OCI-LY1 (cell line): Measurements from ENCODE around the gene XRN2.

ENCODE experiments used
- H2AFZ ChIP-seq: fragments of 200-600 bp; sonication (generic), shearing (Covaris generic); 2 replicates; pipeline ENCODE4 v1.6.0; 2014; ENCODE audit warnings: antibody characterized with exemption, mild to moderate bottlenecking, low read length
- H3F3A ChIP-seq: fragments of 200-600 bp; sonication (generic), shearing (Covaris generic); 2 replicates; pipeline ENCODE4 v1.6.0; 2014; ENCODE audit warnings: mild to moderate bottlenecking, antibody characterized with exemption, low read length, moderate library complexity; ENCODE audit not compliant: insufficient read depth
- H3K27ac ChIP-seq: fragments of 200-600 bp; sonication (generic); 2 replicates; pipeline ENCODE4 v1.5.1; 2014; ENCODE audit warnings: low read length, mixed run types, mild to moderate bottlenecking, low read depth; ENCODE audit not compliant: poor library complexity, severe bottlenecking
- H3K27me3 ChIP-seq: fragments of 200-600 bp; sonication (generic); 2 replicates; pipeline ENCODE4 v1.6.0; 2014; ENCODE audit warnings: antibody characterized with exemption, mild to moderate bottlenecking, low read length, moderate library complexity; ENCODE audit not compliant: insufficient read depth
- H3K36me3 ChIP-seq: fragments of 200-600 bp; sonication (generic); 2 replicates; pipeline ENCODE4 v1.6.1; 2014; ENCODE audit warnings: mild to moderate bottlenecking, antibody characterized with exemption, low read length, moderate library complexity, mixed read lengths; ENCODE audit not compliant: insufficient read depth
- H3K4me1 ChIP-seq: fragments of 200-600 bp; sonication (generic); 2 replicates; pipeline ENCODE4 v1.5.1; 2014; ENCODE audit warnings: mild to moderate bottlenecking, low read length, moderate library complexity; ENCODE audit not compliant: insufficient read depth, severe bottlenecking
- H3K4me2 ChIP-seq: fragments of 200-600 bp; sonication (generic), shearing (Covaris generic); 2 replicates; pipeline ENCODE4 v1.6.1; 2014; ENCODE audit warnings: low read length
- H3K4me3 ChIP-seq: fragments of 200-600 bp; sonication (generic); 2 replicates; pipeline ENCODE4 v1.5.1; 2014; ENCODE audit warnings: low read length, low read depth, mild to moderate bottlenecking, mixed read lengths; ENCODE audit not compliant: poor library complexity, severe bottlenecking
- H3K79me2 ChIP-seq: fragments of 200-600 bp; shearing (Covaris generic); 2 replicates; pipeline ENCODE4 v1.6.1; 2016; ENCODE audit warnings: mixed run types, low read length, mixed read lengths; ENCODE audit not compliant: insufficient read depth
- H3K9ac ChIP-seq: fragments of 200-600 bp; sonication (generic), shearing (Covaris generic); 2 replicates; pipeline ENCODE4 v1.6.1; 2014; ENCODE audit warnings: mild to moderate bottlenecking, low read length, mixed read lengths
- H3K9me2 ChIP-seq: fragments of 200-600 bp; sonication (generic), shearing (Covaris generic); 2 replicates; pipeline ENCODE4 v1.6.1; 2014; ENCODE audit warnings: low read depth, mild to moderate bottlenecking, low read length, mixed read lengths
- H3K9me3 ChIP-seq: fragments of 200-600 bp; shearing (Covaris generic); 2 replicates; pipeline ENCODE4 v1.6.1; 2014; ENCODE audit warnings: low read length, mixed read lengths
- H4K20me1 ChIP-seq: fragments of 200-600 bp; sonication (generic), shearing (Covaris generic); 2 replicates; pipeline ENCODE4 v1.6.0; 2016; ENCODE audit warnings: mild to moderate bottlenecking, low read length; ENCODE audit not compliant: insufficient read depth
- EZH2 ChIP-seq: fragments of 200-600 bp; sonication (generic), shearing (Covaris generic); IDR thresholded peaks from 2 replicates; pipeline ENCODE4 v1.8.0; 2017; ENCODE audit warnings: borderline replicate concordance, mixed run types, mild to moderate bottlenecking, antibody characterized with exemption, low read length, moderate library complexity, mixed read lengths
- TF ChIP-seq, protein P1 (sequence below): fragments of 200-600 bp; sonication (generic), shearing (Covaris generic); IDR thresholded peaks from 2 replicates; pipeline ENCODE4 v1.5.1; 2017; ENCODE audit warnings: mild to moderate bottlenecking, antibody characterized with exemption, low read length, moderate library complexity, mixed read lengths

The XRN2 gene

GRCh38 chr20:21433329-21433890, 130.3 kb downstream of the XRN2 start:
- H3K4me3 ChIP-seq, result no peak overlapping the region

GRCh38 chr20:21435576-21435975, 132.4 kb downstream of the XRN2 start:
- H2AFZ ChIP-seq, result no peak overlapping the region
- no peaks in the 10 kb centered on the region for H3K9me3 ChIP-seq
- no peak overlapping the region for H3K9ac ChIP-seq
- no peaks in the 10 kb centered on the region for H3F3A ChIP-seq
- no peaks in the 10 kb centered on the region for H3K36me3 ChIP-seq
- H3K79me2 ChIP-seq, result no peaks in the 10 kb centered on the region
- no peak overlapping the region for H3K4me3 ChIP-seq
- H3K4me2 ChIP-seq, result no peak overlapping the region
- H3K9me2 ChIP-seq, result no peaks in the 10 kb centered on the region
- TF ChIP-seq, protein P1, sequence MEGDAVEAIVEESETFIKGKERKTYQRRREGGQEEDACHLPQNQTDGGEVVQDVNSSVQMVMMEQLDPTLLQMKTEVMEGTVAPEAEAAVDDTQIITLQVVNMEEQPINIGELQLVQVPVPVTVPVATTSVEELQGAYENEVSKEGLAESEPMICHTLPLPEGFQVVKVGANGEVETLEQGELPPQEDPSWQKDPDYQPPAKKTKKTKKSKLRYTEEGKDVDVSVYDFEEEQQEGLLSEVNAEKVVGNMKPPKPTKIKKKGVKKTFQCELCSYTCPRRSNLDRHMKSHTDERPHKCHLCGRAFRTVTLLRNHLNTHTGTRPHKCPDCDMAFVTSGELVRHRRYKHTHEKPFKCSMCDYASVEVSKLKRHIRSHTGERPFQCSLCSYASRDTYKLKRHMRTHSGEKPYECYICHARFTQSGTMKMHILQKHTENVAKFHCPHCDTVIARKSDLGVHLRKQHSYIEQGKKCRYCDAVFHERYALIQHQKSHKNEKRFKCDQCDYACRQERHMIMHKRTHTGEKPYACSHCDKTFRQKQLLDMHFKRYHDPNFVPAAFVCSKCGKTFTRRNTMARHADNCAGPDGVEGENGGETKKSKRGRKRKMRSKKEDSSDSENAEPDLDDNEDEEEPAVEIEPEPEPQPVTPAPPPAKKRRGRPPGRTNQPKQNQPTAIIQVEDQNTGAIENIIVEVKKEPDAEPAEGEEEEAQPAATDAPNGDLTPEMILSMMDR, result no peak
- no peak for TF ChIP-seq EZH2
- no peaks in the 10 kb centered on the region; the same call in 1 of the 2 replicates for H3K27me3 ChIP-seq
- H3K27ac ChIP-seq, result no peak overlapping the region
- no peaks in the 10 kb centered on the region for H3K4me1 ChIP-seq
- no peaks in the 10 kb centered on the region for H4K20me1 ChIP-seq

More at GRCh38 chr20:21433329-21433890, 130.3 kb downstream of the XRN2 start:
- Histone ChIP-seq H3K79me2 (no peaks in the 10 kb centered on the region), H3K4me1 (no peaks in the 10 kb centered on the region), H3K9me3 (no peaks in the 10 kb centered on the region), H3F3A (no peaks in the 10 kb centered on the region), H2AFZ (no peak overlapping the region), H3K4me2 (no peak overlapping the region), H3K36me3 (no peaks in the 10 kb centered on the region), H3K9me2 (no peaks in the 10 kb centered on the region), H3K27me3 (no peaks in the 10 kb centered on the region; the same call in 1 of the 2 replicates), H4K20me1 (no peaks in the 10 kb centered on the region), H3K9ac (no peak overlapping the region), H3K27ac (no peak overlapping the region)
- TF ChIP-seq, protein P1, result no peak
- TF ChIP-seq EZH2, result no peak

GRCh38 chr20:21436205-21436604, 133.1 kb downstream of the XRN2 start:
- Histone ChIP-seq H3K36me3 (no peaks in the 10 kb centered on the region), H3K9ac (no peak overlapping the region), H4K20me1 (no peaks in the 10 kb centered on the region), H2AFZ (no peak overlapping the region), H3K79me2 (no peaks in the 10 kb centered on the region), H3K27ac (no peak overlapping the region), H3K4me1 (no peaks in the 10 kb centered on the region), H3K27me3 (no peaks in the 10 kb centered on the region; the same call in 1 of the 2 replicates), H3K9me3 (no peaks in the 10 kb centered on the region), H3K9me2 (no peaks in the 10 kb centered on the region), H3K4me3 (no peak overlapping the region), H3K4me2 (no peak overlapping the region), H3F3A (no peaks in the 10 kb centered on the region)
- TF ChIP-seq, protein P1, result no peak
- no peak for TF ChIP-seq EZH2
